Transverse colon (tissue), 4 donors: ENCODE measurements around the gene MYOZ3. TPM values are rescaled to one million over a fixed set of nuclear protein-coding genes. Genes with fewer than 3 reads are reported as not detected.

Source experiments
- DNase-seq: peaks from one replicate; pipeline ENCODE4 v3.0.0-alpha.2; 2019
- H3K27ac ChIP-seq, 4 donors: fragments of 200-600 bp; sonication (generic); 2 replicates each; pipeline ENCODE4 v1.5.1; 2016 to 2018; ENCODE audit warnings: inconsistent platforms in 4 of 4
- H3K27me3 ChIP-seq: fragments of 200-600 bp; sonication (generic); 2 replicates; pipeline ENCODE4 v1.5.1; 2017; ENCODE audit warnings: inconsistent platforms
- H3K36me3 ChIP-seq, 4 donors: fragments of 200-600 bp; sonication (generic); 2 replicates each; pipeline ENCODE4 v1.5.1; 2017 to 2019; ENCODE audit warnings: inconsistent platforms in 4 of 4
- H3K4me1 ChIP-seq, 4 donors: fragments of 200-600 bp; sonication (generic); 2 replicates each; pipeline ENCODE4 v1.5.1; 2017 to 2020; ENCODE audit warnings: inconsistent platforms in 4 of 4
- H3K4me3 ChIP-seq, 4 donors: fragments of 200-600 bp; sonication (generic); 1 replicate in 1 of 4; 2 replicates in 3 of 4; pipeline versions ENCODE4 v1.5.1 to v1.6.1; 2017 to 2019; ENCODE audit warnings: inconsistent platforms in 4 of 4
- H3K9me3 ChIP-seq, 2 donors: fragments of 200-600 bp; sonication (generic); 2 replicates each; pipeline ENCODE4 v1.5.1; 2017 to 2019; ENCODE audit warnings: inconsistent platforms in 2 of 2
- EP300 ChIP-seq: sonication (generic); formaldehyde crosslinking; IDR thresholded peaks from one replicate; pipeline ENCODE4 v1.6.1; 2017; ENCODE audit warnings: antibody characterized with exemption, low read depth
- POLR2A ChIP-seq: fragments of 450-650 bp; IDR thresholded peaks from one replicate; pipeline ENCODE4 v1.6.1; 2016; ENCODE audit warnings: antibody characterized with exemption, mild to moderate bottlenecking, moderate library complexity
- POLR2AphosphoS5 ChIP-seq, 3 donors: sonication (generic); formaldehyde crosslinking; IDR thresholded peaks; one replicate each; pipeline ENCODE4 v1.6.1; 2016; ENCODE audit warnings: antibody characterized with exemption in 3 of 3
- WGBS, 2 donors: methylation state at CpG; one replicate each; pipeline ENCODE4 v1.1.5; 2018; ENCODE audit warnings: low coverage in 1 of 2; 5-methylcytosine and 5-hydroxymethylcytosine counted together
- in situ Hi-C, 4 donors: fragments of 200-750 bp; cut with MboI; loops; one replicate each; pipeline versions ENCODE4 v1.15.0 to v1.15.1; 2017; ENCODE audit warnings: low sequenced_read_pairs in 3 of 4, low pct_ligation_motif_present in 1 of 4, low pct_unique_long_range_greater_than_20kb in 1 of 4
- intact Hi-C: fragments of 100-400 bp; cut with DNase I; formaldehyde crosslinking; loops from one replicate; pipeline ENCODE4 v1.15.1; 2023; ENCODE audit warnings: low total_unique reads
- total RNA-seq, 4 donors: library from RNA; depleted of rRNA; stranded (reverse); fragments of >200 nt; gene quantifications; one replicate each; pipeline ENCODE4 v1.1.0, GENCODE V29; 2016
- TF ChIP-seq, protein P1 (sequence below), 5 experiments: fragments of 200-600 bp in 3 of 5; fragments of 450-650 bp in 2 of 5; sonication (generic) in 3 of 5; IDR thresholded peaks; 1 replicate in 2 of 5; 2 replicates in 3 of 5; pipeline ENCODE4 v1.5.1; 2016 to 2017; ENCODE audit warnings: antibody characterized with exemption in 5 of 5, inconsistent platforms in 3 of 5, mild to moderate bottlenecking in 2 of 5, moderate library complexity in 1 of 5

Gene MYOZ3
- total RNA-seq, 4 donors from 2014 or later: not detected

DNA sequence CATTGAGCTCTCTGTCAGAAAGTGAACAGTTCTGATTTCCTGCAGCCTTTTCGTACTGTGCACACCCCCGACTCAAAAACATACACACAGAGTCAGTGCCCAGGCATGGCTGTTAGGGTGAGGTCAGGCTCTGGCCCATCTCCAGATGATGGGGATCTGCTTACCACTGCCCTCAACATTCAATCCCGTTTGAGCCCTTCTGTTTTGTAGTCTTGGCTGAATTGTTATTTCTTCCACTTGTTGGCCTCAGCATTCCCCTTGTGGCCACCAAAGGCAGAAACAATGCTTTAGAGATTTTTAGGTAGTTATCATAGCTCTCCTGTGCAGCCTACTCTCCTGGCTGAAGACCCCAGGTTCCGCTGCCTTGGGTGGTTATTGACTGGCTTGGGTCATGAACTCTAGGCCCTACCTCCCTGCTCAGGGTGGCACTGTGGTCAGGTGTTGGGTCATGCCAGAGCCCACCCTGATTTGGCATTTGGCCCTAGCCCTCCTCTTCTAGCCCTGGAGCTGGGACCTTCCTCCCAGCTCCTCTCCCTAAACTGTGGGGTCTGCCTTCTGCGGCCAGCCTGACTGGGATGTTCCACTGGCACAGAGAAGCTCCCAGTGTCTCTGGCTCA, 7.8 kb upstream of the MYOZ3 start:
- Histone ChIP-seq H3K9me3 (no peaks in the 10 kb centered on the region), H3K36me3 (no peaks in the 10 kb centered on the region), H3K4me1 (peaks cover 0 to 23% (median 17%) of the 10 kb centered on the region in 4 donors), H3K27ac (peak overlapping the region in 2 of 4 donors; percentile 30 to 53), H3K4me3 (no peak overlapping the region), H3K27me3 (no peaks in the 10 kb centered on the region)
- WGBS, 2 donors: 71% methylated on average over 5 of the region's 5 CpGs; no CpG with 5 or more reads in 1 of the 2 donors
- intact Hi-C loops: loop anchor here (10.0 kb wide), 1 partner anchor 198 kb away; no protein-coding TSS in a partner anchor
- in situ Hi-C loops: loop anchor here (5.0 to 25.0 kb wide), 4 partner anchors 86 to 191 kb away; no protein-coding TSS in a partner anchor
- no peak for DNase-seq
- TF ChIP-seq EP300 (no peak), POLR2AphosphoS5 (IDR thresholded peaks at IDR 0.05) (no peak), POLR2A (no peak)
- TF ChIP-seq, protein P1, sequence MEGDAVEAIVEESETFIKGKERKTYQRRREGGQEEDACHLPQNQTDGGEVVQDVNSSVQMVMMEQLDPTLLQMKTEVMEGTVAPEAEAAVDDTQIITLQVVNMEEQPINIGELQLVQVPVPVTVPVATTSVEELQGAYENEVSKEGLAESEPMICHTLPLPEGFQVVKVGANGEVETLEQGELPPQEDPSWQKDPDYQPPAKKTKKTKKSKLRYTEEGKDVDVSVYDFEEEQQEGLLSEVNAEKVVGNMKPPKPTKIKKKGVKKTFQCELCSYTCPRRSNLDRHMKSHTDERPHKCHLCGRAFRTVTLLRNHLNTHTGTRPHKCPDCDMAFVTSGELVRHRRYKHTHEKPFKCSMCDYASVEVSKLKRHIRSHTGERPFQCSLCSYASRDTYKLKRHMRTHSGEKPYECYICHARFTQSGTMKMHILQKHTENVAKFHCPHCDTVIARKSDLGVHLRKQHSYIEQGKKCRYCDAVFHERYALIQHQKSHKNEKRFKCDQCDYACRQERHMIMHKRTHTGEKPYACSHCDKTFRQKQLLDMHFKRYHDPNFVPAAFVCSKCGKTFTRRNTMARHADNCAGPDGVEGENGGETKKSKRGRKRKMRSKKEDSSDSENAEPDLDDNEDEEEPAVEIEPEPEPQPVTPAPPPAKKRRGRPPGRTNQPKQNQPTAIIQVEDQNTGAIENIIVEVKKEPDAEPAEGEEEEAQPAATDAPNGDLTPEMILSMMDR (IDR thresholded peaks at IDR 0.05): no peak

DNA sequence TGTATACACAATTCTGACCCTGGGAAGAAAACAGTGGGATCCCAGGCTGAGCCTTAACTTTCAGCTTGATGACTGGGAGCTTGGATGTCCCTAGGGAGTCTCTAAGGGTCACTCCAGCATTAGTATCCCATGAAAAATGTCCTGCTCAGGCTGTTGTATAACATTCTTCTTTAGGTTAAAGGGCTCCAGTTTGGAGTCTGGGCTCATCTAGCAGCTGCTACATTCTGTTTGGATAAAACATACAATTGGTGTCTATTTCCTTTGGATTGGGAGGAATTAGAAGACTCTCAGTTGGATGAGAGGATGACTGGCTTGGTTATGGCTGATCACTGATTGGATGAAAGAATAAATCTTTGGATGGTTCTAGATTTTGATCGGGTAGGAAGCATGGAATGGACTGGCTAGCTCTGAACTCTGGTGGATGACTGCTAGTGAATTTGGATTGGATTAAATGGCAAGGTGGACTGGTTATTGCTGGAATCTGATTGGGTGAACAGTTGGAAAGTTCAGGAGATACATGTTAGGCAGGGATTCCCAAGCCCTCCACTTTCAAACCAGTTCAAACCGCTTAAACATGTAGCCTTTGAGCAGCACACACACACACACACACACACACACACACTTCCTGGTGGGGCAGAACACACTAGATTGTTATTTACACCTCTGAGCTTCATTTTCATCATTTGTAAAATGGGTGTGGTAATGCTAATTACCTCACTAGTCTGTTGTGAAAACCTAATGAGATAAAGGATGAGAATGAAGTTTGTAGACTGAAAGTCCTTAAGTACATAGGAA, 7.1 kb upstream of the MYOZ3 start:
- intact Hi-C loops: loop anchor here (10.0 kb wide), 1 partner anchor 199 kb away; no protein-coding TSS in a partner anchor

GRCh38 chr5:150655221-150655620, 5.8 kb upstream of the MYOZ3 start:
- no peak overlapping the region for H3K4me3 ChIP-seq
- DNase-seq: no peak
- TF ChIP-seq POLR2AphosphoS5 (IDR thresholded peaks at IDR 0.05) (no peak), EP300 (no peak), POLR2A (no peak)
- TF ChIP-seq, protein P1 (IDR thresholded peaks at IDR 0.05): no peak
- no peaks in the 10 kb centered on the region for H3K27me3 ChIP-seq
- intact Hi-C loops: loop anchor here (5.0 to 10.0 kb wide), 2 partner anchors 93 to 200 kb away; no protein-coding TSS in a partner anchor
- no peaks in the 10 kb centered on the region for H3K36me3 ChIP-seq
- 86% methylated on average over 3 of the region's 3 CpGs; no CpG with 5 or more reads in 1 of the 2 donors for WGBS, 2 donors
- H3K9me3 ChIP-seq: no peaks in the 10 kb centered on the region
- H3K4me1 ChIP-seq: peaks cover 0 to 23% (median 17%) of the 10 kb centered on the region in 4 donors
- in situ Hi-C loops: loop anchor here (5.0 to 25.0 kb wide), 3 partner anchors 93 to 193 kb away; no protein-coding TSS in a partner anchor
- no peak overlapping the region for H3K27ac ChIP-seq

More for the DNA sequence above, 7.1 kb upstream of the MYOZ3 start:
- Histone ChIP-seq H3K27me3 (no peaks in the 10 kb centered on the region), H3K9me3 (no peaks in the 10 kb centered on the region), H3K4me3 (no peak overlapping the region), H3K27ac (peak overlapping the region in 2 of 4 donors; percentile 30 to 53), H3K4me1 (peaks cover 0 to 23% (median 17%) of the 10 kb centered on the region in 4 donors), H3K36me3 (no peaks in the 10 kb centered on the region)
- in situ Hi-C loops: loop anchor here (5.0 to 25.0 kb wide), 4 partner anchors 87 to 192 kb away; no protein-coding TSS in a partner anchor
- 86 to 89% methylated on average over 1 to 2 of the region's 2 CpGs for WGBS, 2 donors
- TF ChIP-seq, protein P1 (IDR thresholded peaks at IDR 0.05): no peak
- TF ChIP-seq POLR2AphosphoS5 (IDR thresholded peaks at IDR 0.05) (no peak), POLR2A (no peak), EP300 (no peak)
- DNase-seq: no peak
